GM18907 (cell line): ENCODE data around the gene MSMB.
"Not testable (repeated sequence)": the region's sequence is repeated elsewhere in the genome, so short reads cannot be mapped to it uniquely, and the experiment has no call there.

ENCODE experiments used
- ATAC-seq: cut with Tn5 transposase; IDR thresholded peaks from one replicate; pipeline ENCODE4 v1.9.1; 2021; ENCODE audit warnings: mild to moderate bottlenecking, moderate library complexity; ENCODE audit not compliant: unreplicated experiment

Gene MSMB

DNA sequence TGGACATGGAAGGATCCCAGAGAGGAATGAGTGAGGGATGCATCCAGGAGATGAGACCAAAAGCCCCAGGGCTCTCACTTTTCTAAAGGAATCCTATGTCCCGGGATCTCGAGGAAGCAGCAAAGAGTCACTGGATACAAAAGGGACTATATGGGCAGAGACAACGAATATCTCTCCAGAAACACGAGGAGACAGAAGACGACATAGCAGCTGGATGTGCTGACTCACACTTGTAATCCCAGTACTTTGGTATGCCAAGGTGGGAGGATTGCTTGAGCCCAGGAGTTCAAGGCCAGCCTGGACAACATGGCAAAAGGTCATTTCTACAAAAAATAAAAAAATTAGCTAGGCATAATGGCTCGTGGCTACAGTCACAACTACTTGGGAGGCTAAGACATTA lies 24.7 kb upstream of the MSMB start:
- ATAC-seq, result no peak

GRCh38 chr10:46069771-46070463 lies 23.8 kb upstream of the MSMB start:
- no peak for ATAC-seq

- ATAC-seq, result no peak
These were observed 22.8 kb upstream of the MSMB start for GRCh38 chr10:46068905-46069304.

DNA sequence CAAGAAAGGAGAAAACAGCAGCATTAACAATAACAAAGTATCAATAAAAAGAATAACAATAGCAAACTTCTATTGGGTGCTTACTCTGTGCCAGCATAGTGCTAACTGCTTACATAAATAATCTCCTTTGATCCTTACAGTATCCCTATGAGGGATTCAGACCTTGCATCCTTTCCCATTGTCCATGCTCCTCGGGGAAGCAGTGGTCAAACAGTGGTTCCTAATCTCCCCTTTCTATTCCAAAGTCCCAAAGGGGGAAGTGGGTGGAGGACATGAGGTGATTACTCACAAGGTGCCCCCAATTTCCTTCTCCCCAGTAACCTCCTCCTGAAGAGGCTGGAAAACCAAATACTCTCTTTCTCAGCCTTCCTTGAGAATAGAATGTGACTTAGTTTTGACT lies 22.0 kb upstream of the MSMB start:
- no peak for ATAC-seq

DNA sequence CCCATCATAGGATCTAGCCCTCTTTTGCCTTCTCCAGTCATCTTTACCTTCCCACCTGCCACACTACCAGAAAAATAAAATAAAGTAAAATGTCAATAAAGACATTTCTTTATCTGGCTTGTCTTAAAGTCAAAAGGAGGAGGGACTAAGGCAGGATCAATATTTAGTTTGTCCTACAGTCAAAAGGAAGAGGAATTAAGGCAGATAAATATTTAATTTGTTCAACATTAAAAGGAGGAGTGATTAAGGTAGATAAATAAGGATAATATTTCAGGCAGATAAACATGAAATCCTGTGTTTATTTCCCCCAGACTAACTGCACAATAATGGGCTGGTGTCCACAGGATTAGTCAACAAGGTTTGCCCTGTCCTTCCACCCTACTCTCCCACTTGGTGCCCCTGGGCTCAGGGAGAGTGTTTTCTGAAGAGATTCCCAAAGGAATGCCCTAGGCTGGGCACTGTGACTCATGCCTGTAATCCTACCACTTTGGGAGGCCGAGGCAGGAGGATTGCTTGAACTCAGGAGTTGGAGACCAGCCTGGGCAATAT lies 18.3 kb upstream of the MSMB start:
- no peak for ATAC-seq

DNA sequence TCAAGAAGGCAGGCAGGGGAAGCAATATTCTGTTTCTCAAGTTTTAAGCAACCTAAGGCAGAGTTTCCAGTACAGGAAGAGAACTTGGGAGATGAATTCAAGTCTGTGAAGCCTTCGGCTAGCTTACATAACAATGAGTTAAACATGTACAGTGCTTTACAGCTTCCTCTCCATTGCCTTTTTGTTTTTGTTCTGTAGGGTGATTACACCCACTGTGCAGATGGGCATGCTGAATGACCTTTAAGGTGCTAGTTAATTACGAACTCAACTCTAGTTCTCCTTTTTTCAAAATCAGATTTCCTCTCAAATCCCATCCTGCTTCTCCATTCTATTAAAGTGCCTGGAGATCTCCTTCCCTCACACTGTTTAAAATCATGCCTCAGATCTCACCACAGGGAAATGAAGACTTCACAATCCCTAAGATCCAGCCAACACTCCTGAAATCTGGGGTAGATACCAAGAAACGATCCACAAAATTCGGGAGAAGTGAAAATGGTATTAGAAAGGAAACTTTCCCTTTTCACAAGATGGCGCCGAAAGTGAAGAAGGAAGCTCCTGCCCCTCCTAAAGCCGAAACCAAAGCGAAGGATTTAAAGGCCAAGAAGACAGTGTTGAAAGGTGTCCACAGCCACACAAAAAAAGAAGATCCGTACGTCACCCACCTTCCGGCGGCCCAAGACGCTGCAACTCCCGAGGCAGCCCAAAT lies 16.8 kb upstream of the MSMB start:
- ATAC-seq, result no peak

GRCh38 chr10:46060706-46061105 lies 14.6 kb upstream of the MSMB start:
- no peak for ATAC-seq

DNA sequence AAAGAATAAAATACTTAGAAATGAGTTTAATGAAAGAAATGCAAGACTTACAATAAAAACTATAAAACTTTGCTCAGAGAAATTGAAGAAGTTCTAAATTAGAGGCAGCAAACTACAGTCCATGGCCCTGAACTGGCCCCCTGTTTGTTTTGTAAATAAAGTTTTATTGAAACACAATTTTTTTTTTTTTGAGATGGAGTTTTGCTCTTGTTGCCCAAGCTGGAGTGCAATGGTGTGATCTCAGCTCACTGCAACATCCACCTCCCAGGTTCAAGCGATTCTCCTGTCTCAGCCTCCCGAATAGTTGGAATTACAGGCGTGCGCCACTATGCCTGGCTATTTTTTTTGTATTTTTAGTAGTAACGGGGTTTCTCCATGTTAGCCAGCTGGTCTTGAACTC lies 11.9 kb upstream of the MSMB start:
- not testable (repeated sequence) for ATAC-seq

- no peak for ATAC-seq
These were observed 11.0 kb upstream of the MSMB start for GRCh38 chr10:46057038-46057437.

GRCh38 chr10:46055771-46056170 lies 9.7 kb upstream of the MSMB start:
- ATAC-seq, result no peak

DNA sequence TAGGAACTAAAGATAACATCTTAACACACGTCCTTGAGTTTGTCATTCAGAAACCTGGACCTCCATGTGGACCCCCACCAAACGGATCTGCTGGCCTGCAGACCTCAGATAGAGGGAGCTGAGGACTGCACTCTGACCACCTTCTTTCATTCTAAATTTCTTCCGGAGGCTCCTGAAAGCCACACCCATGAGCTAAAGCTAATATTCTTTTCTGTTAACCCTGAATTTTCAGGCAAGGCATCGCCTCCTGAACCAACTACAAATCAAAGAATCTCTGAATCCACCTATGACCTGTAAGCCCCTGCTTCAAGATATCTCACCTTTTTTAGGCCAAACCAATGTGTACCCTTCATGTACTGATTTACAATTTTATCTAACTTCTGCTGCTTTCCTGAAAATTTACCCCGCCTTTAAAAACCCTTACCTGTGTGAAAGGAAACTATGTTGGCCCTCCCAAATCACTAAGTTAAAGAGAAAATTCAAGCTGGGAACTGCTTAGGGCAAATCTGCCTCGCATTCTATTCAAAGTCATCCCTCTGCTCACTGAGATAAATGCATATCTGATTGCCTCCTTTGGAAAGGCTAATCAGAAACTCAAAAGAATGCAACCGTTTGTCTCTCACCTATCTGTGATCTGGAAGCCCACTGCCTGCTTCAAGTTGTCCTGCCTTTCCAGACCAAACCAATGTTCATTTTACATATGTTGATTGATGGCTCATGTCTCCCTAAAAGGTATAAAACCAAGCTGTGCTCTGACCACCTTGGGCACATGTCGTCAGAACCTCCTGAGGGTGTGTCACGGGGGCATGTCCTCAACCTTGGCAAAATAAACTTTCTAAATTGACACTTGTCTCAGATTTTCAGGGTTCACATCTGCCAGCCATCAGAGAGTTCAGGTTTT lies 7.7 kb upstream of the MSMB start:
- no peak for ATAC-seq

DNA sequence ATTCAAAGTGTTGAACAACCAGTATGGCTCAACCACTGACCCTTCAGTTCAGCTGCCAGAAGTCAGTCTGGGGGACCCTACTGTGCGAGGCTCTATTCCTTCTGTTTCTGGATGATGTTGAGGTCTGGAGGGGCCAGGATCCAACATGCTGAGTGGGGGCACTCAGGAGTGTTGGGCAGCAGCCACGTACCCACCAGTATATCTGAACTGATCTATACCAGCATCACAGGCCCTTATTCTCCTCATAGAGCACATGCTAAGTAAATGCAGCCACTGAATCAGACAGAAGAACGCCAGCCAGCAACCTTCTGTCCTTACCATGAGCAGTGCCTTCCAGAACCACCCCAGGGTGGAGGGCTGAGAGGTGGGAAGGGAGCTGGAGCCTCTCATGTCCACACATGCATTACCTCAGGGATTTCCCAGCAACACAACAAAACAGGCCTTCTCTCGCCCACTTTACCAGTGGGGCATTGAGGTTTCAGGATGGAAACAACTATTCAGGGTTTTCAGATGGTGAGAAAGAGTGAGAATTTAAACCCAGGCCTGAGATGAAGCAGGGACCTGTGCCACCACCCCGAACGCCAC lies 6.8 kb upstream of the MSMB start:
- no peak for ATAC-seq

DNA sequence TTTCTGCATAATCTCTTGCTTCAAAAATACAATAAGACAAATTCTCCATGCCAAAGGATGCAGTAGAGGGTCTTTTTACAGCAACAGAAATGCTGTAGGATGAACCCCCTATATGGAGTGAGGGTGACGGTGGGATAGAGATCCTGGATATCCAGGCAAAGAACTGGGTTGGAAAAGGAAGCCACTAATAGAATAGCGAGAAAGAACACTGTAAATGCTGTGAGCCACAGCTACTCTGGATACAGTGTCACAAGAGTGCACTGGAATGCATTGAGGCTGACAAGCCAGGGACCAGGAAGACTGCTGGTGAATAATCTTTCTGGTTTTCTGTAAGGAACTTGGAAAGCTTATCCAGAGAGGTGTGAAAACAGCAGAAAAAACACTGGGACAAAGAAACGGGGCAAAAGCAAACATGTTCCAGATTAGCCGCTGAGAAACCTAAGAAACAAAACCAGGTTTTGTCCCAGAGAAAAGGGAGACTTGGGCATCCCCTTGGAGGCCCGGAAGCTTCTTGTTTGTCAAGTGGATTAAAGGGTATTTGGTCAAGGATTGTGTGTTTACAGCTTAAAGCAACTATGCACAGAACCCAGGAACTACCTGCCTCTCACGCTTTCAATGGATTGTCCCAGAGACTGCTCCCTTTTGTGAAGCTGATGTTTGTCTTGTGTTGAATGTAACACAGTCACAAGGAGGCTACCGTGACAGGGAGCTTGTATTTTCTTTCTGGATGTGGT lies 6.2 kb upstream of the MSMB start:
- ATAC-seq, result no peak

GRCh38 chr10:46050941-46051623 lies 5.0 kb upstream of the MSMB start:
- ATAC-seq, result no peak

GRCh38 chr10:46049497-46049831 lies 3.4 kb upstream of the MSMB start:
- ATAC-seq, result not testable (repeated sequence)

GRCh38 chr10:46048152-46048551 lies 2.1 kb upstream of the MSMB start:
- ATAC-seq, result no peak

GRCh38 chr10:46042527-46042926 lies 3.5 kb downstream of the MSMB start:
- ATAC-seq, result no peak

DNA sequence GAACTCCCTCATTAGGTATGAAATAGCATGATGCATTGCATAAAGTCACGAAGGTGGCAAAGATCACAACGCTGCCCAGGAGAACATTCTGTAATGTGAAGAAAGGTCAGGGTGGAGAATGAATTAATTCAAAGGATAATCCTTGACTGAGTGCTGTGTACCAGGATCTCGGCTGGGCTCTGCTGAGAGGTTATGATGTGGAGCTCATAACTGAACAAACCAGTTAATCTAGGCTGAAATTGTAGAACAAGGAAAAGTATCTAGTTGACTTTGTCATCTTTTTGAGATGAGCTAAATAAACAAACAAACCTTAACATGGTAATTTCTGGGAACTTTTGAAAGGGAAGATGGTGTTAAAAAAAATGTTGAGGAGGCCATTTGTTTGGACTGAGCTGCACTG lies 6.1 kb downstream of the MSMB start:
- no peak for ATAC-seq

- no peak for ATAC-seq
These were observed 8.8 kb downstream of the MSMB start for GRCh38 chr10:46037107-46037825.
